Uterus (tissue), 4 donors: ENCODE measurements around the gene LRRC1. TPM values are rescaled to one million over a fixed set of nuclear protein-coding genes. Genes with fewer than 3 reads are reported as not detected.

Source experiments
- DNase-seq, 2 donors: peaks; one replicate each; pipeline ENCODE4 v3.0.0-alpha.2; 2019 to 2020
- H3K27ac ChIP-seq, 2 donors: fragments of 200-600 bp; sonication (generic); 1 replicate in 1 of 2; 2 replicates in 1 of 2; pipeline ENCODE4 v1.5.1; 2016 to 2018
- H3K27me3 ChIP-seq, 2 donors: fragments of 200-600 bp; sonication (generic); one replicate each; pipeline ENCODE4 v1.5.1; 2018 to 2019; ENCODE audit warnings: control low read depth in 1 of 2
- H3K36me3 ChIP-seq, 2 donors: fragments of 200-600 bp; sonication (generic); one replicate each; pipeline ENCODE4 v1.5.1; 2019; ENCODE audit warnings: control low read depth in 1 of 2
- H3K4me1 ChIP-seq, 2 donors: fragments of 200-600 bp; sonication (generic); one replicate each; pipeline ENCODE4 v1.5.1; 2018 to 2019; ENCODE audit warnings: control low read depth in 1 of 2
- H3K4me3 ChIP-seq, 2 donors: fragments of 200-600 bp; sonication (generic); 1 replicate in 1 of 2; 2 replicates in 1 of 2; pipeline ENCODE4 v1.5.1; 2018 to 2019; ENCODE audit warnings: mild to moderate bottlenecking in 1 of 2
- H3K9me3 ChIP-seq, 2 donors: fragments of 200-600 bp; sonication (generic); one replicate each; pipeline ENCODE4 v1.5.1; 2019; ENCODE audit warnings: control low read depth in 1 of 2
- POLR2A ChIP-seq, 2 donors: fragments of 450-650 bp; IDR thresholded peaks; one replicate each; pipeline ENCODE4 v1.6.1; 2016; ENCODE audit warnings: antibody characterized with exemption in 2 of 2, mild to moderate bottlenecking in 1 of 2, moderate library complexity in 1 of 2
- intact Hi-C: fragments of 100-400 bp; cut with DNase I; formaldehyde crosslinking; loops from one replicate; pipeline ENCODE4 v1.15.1; 2023; ENCODE audit warnings: low total_unique reads
- total RNA-seq, 4 donors: library from RNA; depleted of rRNA in 3 of 4; stranded (reverse); fragments of >200 nt in 3 of 4; gene quantifications; one replicate each; pipeline versions ENCODE4 v1.1.0 to v1.2.4, GENCODE V29; 2014 to 2023
- TF ChIP-seq, protein P1 (sequence below), 4 experiments: fragments of 200-600 bp in 2 of 4; fragments of 450-650 bp in 2 of 4; sonication (generic) in 2 of 4; IDR thresholded peaks; one replicate each; pipeline ENCODE4 v1.5.1; 2016 to 2019; ENCODE audit warnings: antibody characterized with exemption in 4 of 4, mild to moderate bottlenecking in 2 of 4, moderate library complexity in 1 of 4
- donor health status: DM: yes; HTN: yes; CAD: no.

Gene LRRC1
- total RNA-seq, 4 donors from 2014 or later: 4.4 to 39.7 (median 17.7) TPM

DNA sequence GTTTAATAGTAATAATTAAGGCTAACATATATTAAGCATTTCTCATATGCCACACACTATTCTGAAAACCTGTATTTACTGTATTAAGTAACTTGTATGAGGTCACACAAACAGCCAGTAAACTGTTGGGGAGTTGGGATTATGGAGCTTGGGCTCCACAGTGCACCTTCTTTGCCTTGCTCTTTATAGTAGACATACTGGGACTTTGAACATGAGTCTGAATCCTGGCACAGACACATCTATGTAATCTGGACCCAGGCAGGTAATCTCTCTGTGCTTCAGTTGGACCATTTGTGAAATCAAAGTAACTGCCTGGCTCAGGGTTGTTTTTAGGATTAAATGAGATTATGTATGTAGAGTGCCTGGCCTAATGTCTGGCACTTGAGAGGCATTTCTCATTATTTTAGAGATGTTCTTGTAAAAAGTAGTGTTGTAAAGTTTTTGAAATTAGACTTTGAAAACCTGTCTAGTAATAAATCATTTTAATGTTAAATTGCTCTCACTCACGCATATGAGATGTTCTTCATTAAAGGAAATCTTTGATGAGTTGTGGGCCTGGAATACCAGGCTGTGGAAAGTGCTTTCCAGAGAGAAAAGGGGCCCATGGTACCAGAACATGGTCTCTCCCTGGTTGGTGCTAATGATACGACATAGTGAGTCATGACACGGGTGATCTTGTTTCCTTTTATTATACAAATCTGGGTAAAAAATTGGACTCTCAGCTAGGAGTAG lies 34.3 kb downstream of the LRRC1 start:
- intact Hi-C loops: no loop called here
- DNase-seq: no peak
- H3K4me3 ChIP-seq: no peak overlapping the region
- H3K27me3 ChIP-seq: no peaks in the 10 kb centered on the region
- no peaks in the 10 kb centered on the region for H3K36me3 ChIP-seq
- no peak overlapping the region for H3K27ac ChIP-seq
- TF ChIP-seq POLR2A (IDR thresholded peaks at IDR 0.05): no peak
- TF ChIP-seq, protein P1, sequence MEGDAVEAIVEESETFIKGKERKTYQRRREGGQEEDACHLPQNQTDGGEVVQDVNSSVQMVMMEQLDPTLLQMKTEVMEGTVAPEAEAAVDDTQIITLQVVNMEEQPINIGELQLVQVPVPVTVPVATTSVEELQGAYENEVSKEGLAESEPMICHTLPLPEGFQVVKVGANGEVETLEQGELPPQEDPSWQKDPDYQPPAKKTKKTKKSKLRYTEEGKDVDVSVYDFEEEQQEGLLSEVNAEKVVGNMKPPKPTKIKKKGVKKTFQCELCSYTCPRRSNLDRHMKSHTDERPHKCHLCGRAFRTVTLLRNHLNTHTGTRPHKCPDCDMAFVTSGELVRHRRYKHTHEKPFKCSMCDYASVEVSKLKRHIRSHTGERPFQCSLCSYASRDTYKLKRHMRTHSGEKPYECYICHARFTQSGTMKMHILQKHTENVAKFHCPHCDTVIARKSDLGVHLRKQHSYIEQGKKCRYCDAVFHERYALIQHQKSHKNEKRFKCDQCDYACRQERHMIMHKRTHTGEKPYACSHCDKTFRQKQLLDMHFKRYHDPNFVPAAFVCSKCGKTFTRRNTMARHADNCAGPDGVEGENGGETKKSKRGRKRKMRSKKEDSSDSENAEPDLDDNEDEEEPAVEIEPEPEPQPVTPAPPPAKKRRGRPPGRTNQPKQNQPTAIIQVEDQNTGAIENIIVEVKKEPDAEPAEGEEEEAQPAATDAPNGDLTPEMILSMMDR (IDR thresholded peaks at IDR 0.05): no peak
- H3K9me3 ChIP-seq: no peaks in the 10 kb centered on the region
- no peaks in the 10 kb centered on the region for H3K4me1 ChIP-seq

DNA sequence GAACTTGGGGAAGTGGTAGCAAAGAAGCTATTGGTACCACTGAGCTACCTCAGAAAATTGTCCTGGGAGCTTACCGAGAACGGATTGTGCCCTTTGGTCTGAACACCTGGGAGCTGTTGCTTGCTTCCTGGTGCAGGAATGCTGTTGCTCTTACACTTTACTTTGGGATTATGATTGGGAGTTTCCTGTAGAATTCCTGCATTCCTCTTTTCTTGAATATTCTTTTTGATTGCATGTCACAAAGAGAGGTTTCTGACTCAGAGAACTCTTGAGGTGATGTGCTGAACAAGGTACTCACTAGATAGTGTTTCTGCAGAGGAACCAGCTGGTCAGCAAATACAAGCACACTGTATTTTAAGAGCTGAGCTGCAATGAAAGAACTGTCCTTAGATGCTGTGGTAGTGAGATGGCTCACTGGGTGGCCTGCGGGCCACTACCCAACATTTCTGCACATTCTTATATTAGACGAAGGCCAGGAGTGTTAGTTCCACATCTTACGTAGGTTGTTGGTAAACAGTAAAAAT lies 35.0 kb downstream of the LRRC1 start:
- Histone ChIP-seq H3K36me3 (no peaks in the 10 kb centered on the region), H3K27me3 (no peaks in the 10 kb centered on the region), H3K9me3 (no peaks in the 10 kb centered on the region), H3K4me3 (no peak overlapping the region), H3K27ac (no peak overlapping the region), H3K4me1 (no peaks in the 10 kb centered on the region)
- no peak for TF ChIP-seq POLR2A (IDR thresholded peaks at IDR 0.05)
- TF ChIP-seq, protein P1 (IDR thresholded peaks at IDR 0.05): no peak
- intact Hi-C loops: no loop called here
- no peak for DNase-seq

DNA sequence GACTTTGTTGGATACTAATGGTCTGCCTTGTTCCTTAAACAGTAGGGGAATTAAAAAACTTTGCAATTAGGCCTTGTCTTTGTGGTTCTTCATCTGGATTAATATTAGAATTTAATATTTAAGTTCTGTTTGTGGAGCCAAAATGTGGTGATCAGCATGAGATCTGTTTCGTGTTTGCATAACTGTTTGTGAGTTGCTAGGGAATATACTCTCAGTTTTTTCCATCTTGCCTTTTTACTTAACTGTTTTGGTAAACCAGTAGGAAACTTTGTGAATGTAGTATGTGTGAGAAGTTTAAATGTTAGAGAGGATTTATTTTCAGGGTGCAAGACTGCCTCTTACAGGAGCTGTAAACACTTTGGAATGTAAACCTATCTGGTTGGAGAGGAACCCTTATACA lies 35.6 kb downstream of the LRRC1 start:
- TF ChIP-seq, protein P1 (IDR thresholded peaks at IDR 0.05): no peak
- no peak for TF ChIP-seq POLR2A (IDR thresholded peaks at IDR 0.05)
- Histone ChIP-seq H3K4me3 (no peak overlapping the region), H3K27ac (no peak overlapping the region), H3K27me3 (no peaks in the 10 kb centered on the region), H3K36me3 (no peaks in the 10 kb centered on the region), H3K9me3 (no peaks in the 10 kb centered on the region), H3K4me1 (no peaks in the 10 kb centered on the region)
- intact Hi-C loops: no loop called here
- no peak for DNase-seq

DNA sequence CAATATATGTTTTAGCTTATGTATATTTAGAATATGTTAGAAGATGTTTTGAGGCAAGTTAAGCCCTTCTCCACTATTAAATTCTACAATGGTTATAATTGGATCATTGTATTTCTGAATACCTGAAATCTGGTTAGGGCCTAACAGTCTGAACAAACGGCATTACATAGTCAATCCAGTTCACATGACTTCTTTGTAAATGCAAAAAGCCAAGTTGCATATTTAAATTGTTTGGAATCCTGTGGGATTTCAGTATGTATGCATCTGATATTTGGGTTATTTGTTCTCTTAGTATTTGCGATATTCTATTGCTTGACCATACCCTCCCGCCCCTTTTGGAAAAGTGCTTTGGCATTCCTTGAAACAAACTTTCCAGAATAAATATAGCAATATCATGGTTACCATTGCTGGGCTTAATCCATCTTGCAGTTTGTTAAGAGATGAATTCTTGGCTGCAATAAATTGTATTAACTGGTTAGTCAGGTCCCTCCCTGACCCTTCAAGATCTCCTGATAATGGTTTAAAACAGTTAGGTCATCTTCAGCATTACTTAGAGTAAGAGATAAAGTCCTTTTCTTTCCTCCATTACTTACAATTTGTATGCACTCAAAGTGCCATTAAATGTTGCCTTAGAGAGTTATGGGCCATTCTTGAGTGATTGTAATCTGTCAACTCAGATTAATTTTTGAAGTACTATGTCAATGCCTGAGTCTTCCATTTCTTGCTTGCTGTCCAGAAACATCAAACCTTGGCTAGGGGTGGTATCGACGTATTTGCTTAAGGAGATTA lies 36.5 kb downstream of the LRRC1 start:
- TF ChIP-seq, protein P1 (IDR thresholded peaks at IDR 0.05): no peak
- no peak for TF ChIP-seq POLR2A (IDR thresholded peaks at IDR 0.05)
- Histone ChIP-seq H3K27me3 (no peaks in the 10 kb centered on the region), H3K4me1 (no peaks in the 10 kb centered on the region), H3K36me3 (no peaks in the 10 kb centered on the region), H3K9me3 (no peaks in the 10 kb centered on the region), H3K4me3 (no peak overlapping the region), H3K27ac (no peak overlapping the region)
- no peak for DNase-seq
- intact Hi-C loops: no loop called here
